KOPT-K1 (cell line): ENCODE data around the gene GFPT2.

Experiments
- H3K27ac ChIP-seq: fragments of 200-600 bp; sonication (generic); 2 replicates; pipeline ENCODE4 v1.5.1; 2016; ENCODE audit warnings: antibody characterized with exemption, mild to moderate bottlenecking, low read depth, low read length; ENCODE audit not compliant: poor library complexity, severe bottlenecking
- H3K36me3 ChIP-seq: fragments of 200-600 bp; sonication (generic); 2 replicates; pipeline ENCODE4 v1.5.1; 2017; ENCODE audit warnings: antibody characterized with exemption, mild to moderate bottlenecking, low read length, moderate library complexity; ENCODE audit not compliant: insufficient read depth
- H3K9me3 ChIP-seq: fragments of 200-600 bp; sonication (generic); 2 replicates; pipeline ENCODE4 v1.5.1; 2017; ENCODE audit warnings: antibody characterized with exemption, low read length, mild to moderate bottlenecking; ENCODE audit not compliant: insufficient read depth, poor library complexity, severe bottlenecking

The GFPT2 gene

DNA sequence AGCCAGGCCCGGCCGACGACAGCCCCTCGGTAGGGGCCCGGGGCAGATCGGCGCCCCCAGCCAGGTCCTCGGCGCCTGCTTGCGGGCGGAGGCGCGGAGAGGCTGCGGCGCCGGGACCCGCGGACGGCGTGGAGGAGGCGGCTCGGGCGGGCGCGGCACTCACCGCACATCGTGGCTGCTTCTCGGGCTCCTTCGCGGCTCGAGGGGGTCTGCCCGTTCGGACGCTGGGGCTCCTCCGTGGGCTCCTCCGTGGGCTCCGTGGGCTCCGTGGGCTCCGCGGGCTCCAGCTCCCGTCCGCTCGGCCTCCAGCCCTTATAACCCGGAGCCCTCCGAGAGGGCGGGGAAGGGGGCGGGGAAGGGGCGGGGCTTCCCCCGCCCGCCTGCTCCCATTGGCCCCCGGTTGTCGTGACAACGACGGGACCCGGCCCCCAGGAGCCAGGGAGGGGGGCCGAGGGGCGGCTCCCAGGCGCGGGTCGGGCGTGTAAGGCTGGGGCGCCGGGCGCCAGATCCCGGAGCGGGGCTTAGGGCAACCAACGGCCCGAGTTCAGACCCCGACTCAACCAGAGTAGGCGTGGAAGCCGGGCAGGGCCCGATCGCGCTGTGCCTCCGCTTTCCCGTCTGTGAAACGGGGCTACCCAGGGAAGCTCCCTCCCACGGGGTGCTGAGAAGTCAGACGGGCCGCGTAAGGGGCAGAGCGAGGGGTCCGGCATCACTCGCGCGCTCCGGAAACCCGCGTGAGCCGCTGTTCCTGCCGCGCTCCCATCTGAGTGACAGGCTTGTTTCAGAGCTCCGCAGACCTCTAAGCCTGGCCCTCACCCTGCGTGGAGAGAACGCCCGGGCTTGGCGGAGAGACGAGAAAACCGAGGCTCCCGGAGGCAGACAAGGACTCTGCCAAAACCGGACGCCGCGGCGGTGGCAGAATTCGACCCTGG, at the start of gene GFPT2:
GFPT2 (minus strand) TSS at position 289 of the 932 bp plus-strand sequence; CDS start at position 170, 119 bp downstream.
- H3K36me3 ChIP-seq = no peaks in the 10 kb centered on the region
- H3K9me3 ChIP-seq = no peaks in the 10 kb centered on the region
- H3K27ac ChIP-seq = no peak within 1 kb of the TSS

DNA sequence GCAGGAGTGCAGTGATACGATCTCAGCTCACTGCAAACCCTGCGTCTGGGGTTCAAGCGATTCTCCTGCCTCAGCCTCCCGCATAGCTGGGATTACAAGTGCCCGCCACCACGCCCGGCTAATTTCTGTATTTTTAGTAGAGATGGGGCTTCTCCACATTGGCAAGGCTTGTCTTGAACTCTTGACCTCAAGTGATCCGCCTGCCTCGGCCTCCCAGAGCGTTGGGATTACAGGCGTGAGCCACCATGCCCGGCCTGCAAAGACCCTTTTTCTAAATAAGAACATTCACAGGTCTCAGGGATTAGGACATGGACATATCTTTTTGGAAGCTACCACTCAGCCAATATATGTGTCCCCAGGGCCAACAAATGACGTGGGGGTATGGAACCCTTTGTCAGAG, 49.6 kb upstream of the GFPT2 start:
- H3K27ac ChIP-seq = no peak overlapping the region
- no peaks in the 10 kb centered on the region for H3K9me3 ChIP-seq
- H3K36me3 ChIP-seq = no peaks in the 10 kb centered on the region

DNA sequence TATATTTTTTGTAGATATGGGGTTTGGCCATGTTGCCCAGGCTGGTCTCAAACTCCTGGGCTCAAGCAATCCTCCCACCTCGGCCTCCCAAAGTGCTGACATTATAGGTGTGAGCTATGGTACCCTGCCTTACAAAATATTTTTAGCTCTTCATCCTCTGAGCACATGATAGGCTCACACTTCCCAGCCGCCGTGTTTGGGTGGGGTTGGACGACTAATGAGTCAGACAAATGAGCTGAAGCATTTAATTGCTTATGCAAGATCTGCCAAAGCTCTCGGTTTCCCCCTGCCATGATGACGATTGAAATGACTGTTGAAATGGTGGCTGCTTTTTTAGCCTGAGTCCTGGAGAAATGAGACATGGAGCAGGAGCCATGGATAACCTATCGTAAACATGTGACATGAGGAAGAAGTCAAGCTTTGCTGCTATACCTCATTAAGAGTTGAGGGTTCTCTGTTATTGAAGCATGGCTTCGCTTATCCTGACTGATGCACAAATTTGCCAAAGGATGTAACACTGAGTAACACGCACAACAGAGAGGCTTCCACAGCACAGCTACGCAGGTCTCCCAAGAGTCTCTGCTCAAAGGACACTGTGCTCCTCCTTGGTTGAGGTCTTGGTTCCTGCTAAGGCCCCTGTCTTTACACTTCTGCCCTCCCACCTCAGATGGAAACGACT, 48.2 kb upstream of the GFPT2 start:
- Histone ChIP-seq H3K27ac (no peak overlapping the region), H3K9me3 (no peaks in the 10 kb centered on the region), H3K36me3 (no peaks in the 10 kb centered on the region)

DNA sequence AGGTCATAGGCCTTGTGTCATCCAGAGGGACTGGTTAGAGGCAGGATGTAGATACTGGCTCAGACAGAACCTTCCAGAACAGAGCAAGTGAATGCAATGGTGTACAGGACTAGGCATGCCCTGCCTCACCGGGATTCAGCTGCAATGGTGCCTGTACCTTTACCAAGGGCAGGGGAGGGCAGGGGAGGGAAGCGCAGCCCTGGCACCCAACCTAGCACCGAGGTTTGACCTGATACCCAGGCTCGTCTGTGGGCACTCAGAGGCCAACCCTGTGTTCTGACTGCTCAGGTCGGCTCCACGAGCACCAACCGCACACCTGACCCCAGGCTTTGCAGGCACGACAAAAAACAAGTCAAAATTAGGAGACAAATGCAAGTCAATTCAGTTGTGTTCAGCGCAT, 47.3 kb upstream of the GFPT2 start:
- H3K27ac ChIP-seq = no peak overlapping the region
- no peaks in the 10 kb centered on the region for H3K9me3 ChIP-seq
- no peaks in the 10 kb centered on the region for H3K36me3 ChIP-seq

DNA sequence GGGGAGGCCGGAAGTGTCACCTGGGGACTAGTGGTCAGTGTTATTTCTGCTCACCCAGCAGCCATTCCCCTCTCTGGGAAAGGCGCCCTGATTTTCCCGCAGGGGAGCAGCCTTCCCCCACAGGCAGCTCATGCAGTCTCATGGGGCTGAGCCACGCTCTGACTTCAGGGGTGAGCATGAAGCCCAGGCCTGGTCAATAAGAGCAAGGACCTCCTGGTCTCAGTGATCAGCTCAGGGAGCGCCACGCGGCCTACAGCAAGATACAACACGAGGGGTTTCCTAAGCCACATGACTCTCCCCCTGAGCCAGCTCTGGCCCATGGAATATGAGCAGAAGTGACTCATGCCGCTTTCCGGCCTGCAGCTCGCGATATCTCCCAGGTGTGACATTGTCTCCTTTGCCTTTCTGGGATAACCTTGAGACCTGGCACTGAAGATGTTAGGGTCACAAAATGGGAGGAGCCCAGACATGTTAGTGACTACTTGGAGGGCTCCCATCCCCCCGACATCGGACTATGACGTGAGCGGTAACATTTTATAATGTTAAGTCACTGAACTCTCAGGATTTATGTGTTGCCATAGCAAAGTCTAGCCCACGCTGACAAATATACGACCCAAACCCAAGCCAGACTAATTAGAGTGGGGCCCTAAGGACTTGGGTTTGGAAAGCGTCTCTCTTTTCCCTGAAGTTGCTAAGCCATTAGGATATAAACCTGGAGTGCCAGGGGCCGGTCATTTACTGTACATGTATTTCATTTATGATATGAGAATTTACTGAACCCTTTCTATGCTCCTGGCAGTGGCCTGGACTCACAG, 46.5 kb upstream of the GFPT2 start:
- H3K9me3 ChIP-seq = no peaks in the 10 kb centered on the region
- no peak overlapping the region for H3K27ac ChIP-seq
- H3K36me3 ChIP-seq = no peaks in the 10 kb centered on the region

DNA sequence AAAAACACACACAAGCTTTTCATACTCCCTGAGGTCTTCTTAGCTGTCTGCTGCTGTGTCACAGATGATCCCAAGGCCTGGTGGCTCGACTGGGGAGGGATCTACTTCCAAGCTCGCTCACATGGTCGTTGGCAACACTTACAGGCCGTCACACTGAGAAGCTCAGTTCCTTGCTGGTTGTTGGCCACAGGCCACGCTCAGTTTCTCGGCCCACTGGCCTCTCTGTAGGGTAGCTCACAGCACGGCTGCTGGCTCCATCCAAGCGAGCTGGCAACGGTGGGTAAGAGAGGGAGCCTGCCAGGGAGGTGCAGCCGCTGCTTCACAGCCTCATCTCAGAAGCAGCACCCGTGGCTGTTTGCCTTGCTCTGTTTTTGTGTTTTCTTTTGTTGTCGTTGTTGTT, 43.8 kb upstream of the GFPT2 start:
- Histone ChIP-seq H3K9me3 (no peaks in the 10 kb centered on the region), H3K36me3 (no peaks in the 10 kb centered on the region), H3K27ac (no peak overlapping the region)

DNA sequence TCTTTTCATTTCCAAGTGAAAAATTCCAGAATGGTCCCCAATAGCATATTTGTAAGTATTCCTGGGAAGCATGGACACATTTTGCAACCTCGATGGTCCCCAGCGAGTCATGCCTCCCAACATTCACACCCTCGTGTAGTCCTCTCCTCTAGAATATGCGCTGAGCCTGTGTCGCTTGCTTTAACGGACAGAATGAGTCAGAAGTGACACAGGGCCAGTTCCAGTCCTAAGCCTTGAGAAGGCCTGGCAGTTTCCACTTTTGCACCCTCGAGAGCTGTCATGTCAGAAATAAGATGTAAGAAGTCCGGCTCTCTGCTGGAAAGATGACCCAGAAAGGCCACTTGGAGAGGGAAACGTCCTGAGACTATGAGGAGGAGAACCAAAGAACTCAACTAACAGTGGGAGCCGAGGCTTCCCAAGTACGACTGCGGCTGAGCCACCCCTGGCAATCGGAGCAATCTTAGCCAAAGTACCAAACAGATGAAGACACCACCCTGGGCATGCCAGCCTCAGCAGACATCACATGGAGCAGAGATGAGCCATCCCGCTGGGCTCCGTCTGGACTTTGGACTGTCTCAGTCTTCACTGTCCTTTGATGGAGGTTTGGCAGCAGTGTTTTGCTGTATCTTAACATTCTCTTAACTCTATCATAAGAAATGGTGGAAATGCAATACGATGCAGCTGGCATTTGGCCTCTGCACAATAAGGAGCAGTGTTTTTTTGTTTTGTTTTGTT, 42.6 kb upstream of the GFPT2 start:
- H3K9me3 ChIP-seq = no peaks in the 10 kb centered on the region
- H3K27ac ChIP-seq = no peak overlapping the region
- no peaks in the 10 kb centered on the region for H3K36me3 ChIP-seq

DNA sequence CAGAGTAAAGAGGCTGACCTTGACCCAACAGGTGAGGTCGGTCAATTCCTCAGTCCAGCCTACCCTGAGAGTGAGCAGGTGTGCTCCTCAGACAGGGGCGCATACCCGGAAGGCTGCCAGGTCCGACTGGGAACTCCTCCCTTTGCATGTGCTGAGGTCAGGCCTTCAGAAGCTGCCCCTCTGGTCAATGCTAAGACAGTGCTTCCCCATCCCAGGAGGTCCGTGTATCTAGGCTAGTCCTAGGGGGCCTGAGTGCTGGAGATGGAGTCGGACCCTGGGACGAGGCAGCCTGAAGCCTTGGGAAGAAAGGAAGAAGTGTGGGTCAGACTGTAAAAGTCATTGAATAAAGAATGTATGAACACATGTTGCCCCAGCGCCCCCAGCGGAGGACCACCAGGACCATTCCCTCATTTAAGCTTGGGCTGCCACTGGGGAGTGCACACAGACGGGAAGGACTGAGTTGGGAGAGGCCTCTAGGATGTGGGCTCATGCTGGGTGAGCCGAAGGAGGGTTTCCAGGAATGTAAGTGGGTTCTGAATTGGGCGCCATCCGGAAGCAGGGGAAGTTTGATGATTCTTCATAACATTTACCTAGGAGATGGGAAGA, 41.0 kb upstream of the GFPT2 start:
- Histone ChIP-seq H3K36me3 (no peaks in the 10 kb centered on the region), H3K27ac (no peak overlapping the region), H3K9me3 (no peaks in the 10 kb centered on the region)

DNA sequence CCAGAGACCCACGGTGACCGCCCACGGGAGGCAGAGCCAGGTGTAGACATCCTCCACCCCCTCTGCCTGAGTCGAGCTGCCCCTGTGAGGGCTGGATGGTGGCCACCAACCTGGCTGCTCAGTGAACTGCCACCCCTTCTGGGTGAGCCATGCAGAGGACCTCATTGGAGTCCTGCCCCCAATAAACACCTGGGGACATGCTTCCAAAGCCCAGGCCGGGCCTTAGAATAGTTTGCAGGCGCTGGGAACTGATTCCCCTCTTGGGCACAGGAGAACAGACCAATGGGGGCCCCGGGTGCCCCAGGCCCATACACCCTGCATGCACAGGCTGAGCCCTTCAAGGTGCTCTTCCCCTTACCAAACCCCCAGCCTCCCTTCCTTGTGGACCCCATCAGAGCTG, 38.1 kb upstream of the GFPT2 start:
- Histone ChIP-seq H3K9me3 (no peaks in the 10 kb centered on the region), H3K27ac (no peak overlapping the region), H3K36me3 (no peaks in the 10 kb centered on the region)

DNA sequence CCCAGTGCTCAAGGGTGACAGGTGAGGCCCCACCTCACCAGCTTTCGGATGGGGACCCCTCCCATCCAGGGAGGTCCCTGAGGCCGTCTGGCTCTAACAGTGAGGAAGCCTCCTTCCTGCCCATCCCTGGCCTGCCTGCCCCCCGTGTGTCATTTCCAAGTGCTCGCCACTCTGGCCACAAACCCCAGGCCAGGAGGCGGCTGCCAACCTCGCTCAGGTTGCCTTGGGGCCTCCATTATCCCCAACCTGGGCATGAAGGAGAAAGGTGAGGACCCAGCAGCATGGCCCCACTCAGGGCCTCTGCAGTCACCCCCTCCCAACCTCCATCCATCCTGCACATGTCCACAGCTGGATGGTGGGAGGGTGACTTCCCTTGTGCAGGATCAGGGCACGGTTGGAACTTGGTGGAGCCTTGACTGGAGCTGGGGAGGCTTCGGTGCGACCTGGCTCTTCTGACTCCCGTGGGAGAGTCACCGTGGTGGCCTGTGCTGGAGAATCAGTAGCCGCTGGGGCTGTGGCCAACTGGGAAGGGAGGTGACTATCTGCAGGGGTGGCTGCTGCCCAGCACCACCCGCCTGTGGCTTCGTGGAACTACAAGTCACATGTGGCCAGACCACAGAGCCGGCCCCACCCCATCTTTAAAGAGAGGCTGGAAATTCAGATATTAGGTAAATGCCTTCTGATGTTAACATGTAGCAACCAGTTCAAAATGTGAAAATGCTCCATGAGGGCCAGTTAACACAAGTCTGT, 37.5 kb upstream of the GFPT2 start:
- no peaks in the 10 kb centered on the region for H3K36me3 ChIP-seq
- H3K9me3 ChIP-seq = no peaks in the 10 kb centered on the region
- no peak overlapping the region for H3K27ac ChIP-seq

DNA sequence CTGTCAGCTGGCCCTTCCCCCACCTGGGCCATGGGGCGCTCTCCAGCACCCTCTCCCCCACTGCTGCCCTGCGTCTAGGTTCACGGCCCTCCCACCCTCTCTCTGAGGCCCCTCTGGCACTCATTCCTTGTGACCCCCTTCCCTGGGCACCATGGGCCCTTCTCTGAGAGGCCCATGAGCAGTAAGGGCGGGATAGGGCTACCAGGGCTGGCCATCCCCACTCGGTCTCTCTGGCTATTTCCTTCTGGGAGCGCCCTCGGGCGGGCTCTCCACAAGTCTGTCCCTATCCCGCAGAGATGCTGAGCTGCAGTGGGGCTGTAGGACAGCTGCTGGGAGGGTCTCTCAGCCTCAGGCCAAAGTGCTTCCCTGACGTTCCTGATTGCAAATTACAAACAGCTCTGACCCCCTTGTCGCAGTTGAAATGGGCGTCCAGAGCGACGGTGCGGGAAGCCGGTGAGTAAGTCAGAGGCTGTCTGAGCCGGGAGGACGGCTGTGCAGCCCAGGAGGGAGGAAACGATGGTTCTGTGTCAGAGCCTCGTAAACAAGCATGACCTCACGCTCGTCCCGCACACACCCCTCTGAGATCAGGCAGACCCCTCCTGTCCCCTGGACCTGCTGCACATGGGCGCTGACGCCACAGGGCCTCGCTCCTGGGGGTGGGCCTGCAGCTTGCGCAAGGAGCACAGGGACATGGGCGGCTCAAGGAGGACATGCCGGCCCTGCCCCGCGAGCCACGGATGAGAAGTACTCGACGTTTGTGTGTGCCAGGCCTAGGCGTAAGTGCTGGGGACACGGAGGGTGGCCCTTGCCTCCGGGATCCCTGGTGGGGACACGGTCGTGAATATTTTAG, 36.3 kb upstream of the GFPT2 start:
- Histone ChIP-seq H3K36me3 (no peaks in the 10 kb centered on the region), H3K9me3 (no peaks in the 10 kb centered on the region), H3K27ac (no peak overlapping the region)

DNA sequence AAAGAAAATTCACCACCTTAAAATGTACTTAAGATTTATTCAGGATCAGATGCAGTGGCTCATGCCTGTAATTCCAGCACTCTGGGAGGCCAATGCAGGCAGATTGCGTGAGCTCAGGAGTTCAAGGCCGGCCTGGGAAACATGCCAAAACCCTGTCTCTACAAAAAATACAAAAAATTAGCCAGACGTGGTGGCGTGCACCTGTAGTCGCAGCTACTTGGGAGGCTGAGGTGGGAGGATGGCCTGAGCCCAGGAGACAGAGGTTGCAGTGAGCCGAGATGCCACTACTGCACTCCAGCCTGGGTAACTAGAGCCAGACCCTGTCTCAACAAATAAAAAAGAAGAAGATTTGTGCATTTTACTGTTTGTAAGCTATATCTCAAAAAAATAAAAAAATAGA, 34.7 kb upstream of the GFPT2 start:
- Histone ChIP-seq H3K36me3 (no peaks in the 10 kb centered on the region), H3K27ac (no peak overlapping the region), H3K9me3 (no peaks in the 10 kb centered on the region)

DNA sequence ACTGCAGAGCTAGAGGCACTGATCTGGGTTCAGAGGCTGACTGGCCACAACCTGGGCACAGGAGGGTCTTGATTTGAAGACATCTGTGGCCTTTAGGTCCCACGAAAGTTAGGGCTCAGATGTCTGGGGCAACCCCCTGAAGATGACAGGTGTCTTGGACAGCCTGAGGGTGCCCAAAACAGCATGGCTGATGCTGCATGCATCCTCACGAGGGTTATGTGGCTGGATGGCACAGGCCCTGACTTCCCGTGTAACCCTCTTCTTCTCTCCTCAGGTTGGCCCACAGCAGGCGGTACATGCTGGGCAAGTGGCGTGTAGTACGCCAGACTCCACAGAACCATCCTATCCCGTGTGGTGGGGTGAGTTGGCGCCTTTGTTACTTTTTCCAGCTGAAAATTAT, 29.8 kb upstream of the GFPT2 start:
- no peak overlapping the region for H3K27ac ChIP-seq

More for the DNA sequence above, 29.8 kb upstream of the GFPT2 start:
- Histone ChIP-seq H3K36me3 (no peaks in the 10 kb centered on the region), H3K9me3 (no peaks in the 10 kb centered on the region)
